Transverse colon (tissue), 4 donors: ENCODE data around the gene MOGAT3. TPM values are rescaled to one million over a fixed set of nuclear protein-coding genes. Genes with fewer than 3 reads are reported as not detected.
A peak's percentile ranks its signal among the peaks of the same experiment; 100 is the strongest.

Experiments
- DNase-seq: peaks from one replicate; pipeline ENCODE4 v3.0.0-alpha.2; 2019
- H3K27ac ChIP-seq, 4 donors: fragments of 200-600 bp; sonication (generic); 2 replicates each; pipeline ENCODE4 v1.5.1; 2016 to 2018; ENCODE audit warnings: inconsistent platforms in 4 of 4
- H3K27me3 ChIP-seq: fragments of 200-600 bp; sonication (generic); 2 replicates; pipeline ENCODE4 v1.5.1; 2017; ENCODE audit warnings: inconsistent platforms
- H3K36me3 ChIP-seq, 4 donors: fragments of 200-600 bp; sonication (generic); 2 replicates each; pipeline ENCODE4 v1.5.1; 2017 to 2019; ENCODE audit warnings: inconsistent platforms in 4 of 4
- H3K4me1 ChIP-seq, 4 donors: fragments of 200-600 bp; sonication (generic); 2 replicates each; pipeline ENCODE4 v1.5.1; 2017 to 2020; ENCODE audit warnings: inconsistent platforms in 4 of 4
- H3K4me3 ChIP-seq, 4 donors: fragments of 200-600 bp; sonication (generic); 1 replicate in 1 of 4; 2 replicates in 3 of 4; pipeline versions ENCODE4 v1.5.1 to v1.6.1; 2017 to 2019; ENCODE audit warnings: inconsistent platforms in 4 of 4
- H3K9me3 ChIP-seq, 2 donors: fragments of 200-600 bp; sonication (generic); 2 replicates each; pipeline ENCODE4 v1.5.1; 2017 to 2019; ENCODE audit warnings: inconsistent platforms in 2 of 2
- CTCF ChIP-seq, 5 experiments: fragments of 200-600 bp in 3 of 5; fragments of 450-650 bp in 2 of 5; sonication (generic) in 3 of 5; IDR thresholded peaks; 1 replicate in 2 of 5; 2 replicates in 3 of 5; pipeline ENCODE4 v1.5.1; 2016 to 2017; ENCODE audit warnings: antibody characterized with exemption in 5 of 5, inconsistent platforms in 3 of 5, mild to moderate bottlenecking in 2 of 5, moderate library complexity in 1 of 5
- EP300 ChIP-seq: sonication (generic); formaldehyde crosslinking; IDR thresholded peaks from one replicate; pipeline ENCODE4 v1.6.1; 2017; ENCODE audit warnings: antibody characterized with exemption, low read depth
- POLR2A ChIP-seq: fragments of 450-650 bp; IDR thresholded peaks from one replicate; pipeline ENCODE4 v1.6.1; 2016; ENCODE audit warnings: antibody characterized with exemption, mild to moderate bottlenecking, moderate library complexity
- POLR2AphosphoS5 ChIP-seq, 3 donors: sonication (generic); formaldehyde crosslinking; IDR thresholded peaks; one replicate each; pipeline ENCODE4 v1.6.1; 2016; ENCODE audit warnings: antibody characterized with exemption in 3 of 3
- WGBS, 2 donors: methylation state at CpG; one replicate each; pipeline ENCODE4 v1.1.5; 2018; ENCODE audit warnings: low coverage in 1 of 2; 5-methylcytosine and 5-hydroxymethylcytosine counted together
- in situ Hi-C, 4 donors: fragments of 200-750 bp; cut with MboI; loops; one replicate each; pipeline versions ENCODE4 v1.15.0 to v1.15.1; 2017; ENCODE audit warnings: low sequenced_read_pairs in 3 of 4, low pct_ligation_motif_present in 1 of 4, low pct_unique_long_range_greater_than_20kb in 1 of 4
- intact Hi-C: fragments of 100-400 bp; cut with DNase I; formaldehyde crosslinking; loops from one replicate; pipeline ENCODE4 v1.15.1; 2023; ENCODE audit warnings: low total_unique reads
- total RNA-seq, 4 donors: library from RNA; depleted of rRNA; stranded (reverse); fragments of >200 nt; gene quantifications; one replicate each; pipeline ENCODE4 v1.1.0, GENCODE V29; 2016

Gene MOGAT3
- total RNA-seq, 4 donors from 2014 or later, result 31.7 to 56.9 (median 44.3) TPM

- Histone ChIP-seq H3K27me3 (no peaks in the 10 kb centered on the region), H3K4me3 (peak overlapping the region; percentile 61 to 81 (median 68)), H3K4me1 (peaks cover 12 to 25% (median 20%) of the 10 kb centered on the region in 4 donors), H3K36me3 (no peaks in the 10 kb centered on the region), H3K27ac (peak overlapping the region; percentile 88 to 98 (median 94)), H3K9me3 (no peaks in the 10 kb centered on the region)
- no peak for DNase-seq
- 35% methylated on average over 32 of the region's 32 CpGs; no CpG with 5 or more reads in 1 of the 2 donors for WGBS, 2 donors
- intact Hi-C loops, result no loop called here
- TF ChIP-seq CTCF (IDR thresholded peaks at IDR 0.05), result no peak
- no peak for TF ChIP-seq POLR2AphosphoS5 (IDR thresholded peaks at IDR 0.05)
- no peak for TF ChIP-seq EP300
- in situ Hi-C loops, result no loop called here
Measured at GRCh38 chr7:101245147-101245668, 44.4 kb upstream of the MOGAT3 start.

GRCh38 chr7:101244375-101245146 is 43.7 kb upstream of the MOGAT3 start, which contains the start of gene FIS1:
Gene FIS1, minus strand, starts transcription at chr7:101245081. Its CDS starts 77 bp downstream, at chr7:101245004.
- in situ Hi-C loops, result no loop called here
- Histone ChIP-seq H3K9me3 (no peaks in the 10 kb centered on the region), H3K4me3 (peak within 1 kb of the TSS; percentile 61 to 81 (median 68)), H3K27me3 (no peaks in the 10 kb centered on the region), H3K36me3 (peaks cover 0 to 4% (median 0%) of the 10 kb centered on the region in 4 donors), H3K4me1 (peaks cover 12 to 22% (median 19%) of the 10 kb centered on the region in 4 donors), H3K27ac (peak within 1 kb of the TSS; percentile 88 to 98 (median 94))
- TF ChIP-seq POLR2AphosphoS5 (IDR thresholded peaks at IDR 0.05) (peak; percentile 66 to 96 (median 91)), EP300 (no peak), CTCF (IDR thresholded peaks at IDR 0.05) (peak; percentile 41 to 98 (median 95)), POLR2A (peak; percentile 78)
- 0 to 2% methylated on average over 1 to 13 of the region's 45 CpGs for WGBS, 2 donors
- peak; percentile 95 for DNase-seq
- intact Hi-C loops, result no loop called here

- Histone ChIP-seq H3K9me3 (no peaks in the 10 kb centered on the region), H3K4me1 (peaks cover 12 to 22% (median 19%) of the 10 kb centered on the region in 4 donors), H3K27me3 (no peaks in the 10 kb centered on the region), H3K36me3 (peaks cover 0 to 7% (median 0%) of the 10 kb centered on the region in 4 donors), H3K4me3 (peak overlapping the region; percentile 61 to 81 (median 68)), H3K27ac (peak overlapping the region; percentile 88 to 98 (median 94))
- intact Hi-C loops, result no loop called here
- TF ChIP-seq CTCF (IDR thresholded peaks at IDR 0.05), result peak in 1 of 5 experiments; percentile 98
- TF ChIP-seq EP300, result no peak
- 31% methylated on average over 19 of the region's 28 CpGs; no CpG with 5 or more reads in 1 of the 2 donors for whole genome bisulfite sequencing, 2 donors
- DNase-seq, result no peak
- in situ Hi-C loops, result no loop called here
Measured at GRCh38 chr7:101243646-101244374, 43.0 kb upstream of the MOGAT3 start.
